SKM-1 treated with dmso at 0.1 percent for 144 hours (cell line): ENCODE measurements around the gene CEACAM1.
"Not testable (repeated sequence)": the region's sequence is repeated elsewhere in the genome, so short reads cannot be mapped to it uniquely, and the experiment has no call there.

Experiments used
- DNase-seq: peaks from one replicate; lab custom pipeline; 2025; ENCODE audit not compliant: unreplicated experiment; lab: John Stamatoyannopoulos, UW

Gene CEACAM1

GRCh38 chr19:42477933-42478332 is 50.3 kb downstream of the CEACAM1 start:
- DNase-seq, result no peak

- no peak for DNase-seq
These were observed 51.2 kb downstream of the CEACAM1 start for GRCh38 chr19:42477117-42477516.

GRCh38 chr19:42475366-42475765 is 52.9 kb downstream of the CEACAM1 start:
- no peak for DNase-seq

- DNase-seq, result no peak
These were observed 53.5 kb downstream of the CEACAM1 start for GRCh38 chr19:42474743-42475142.

- no peak for DNase-seq
These were observed 54.6 kb downstream of the CEACAM1 start for GRCh38 chr19:42473686-42474085.

- no peak for DNase-seq
These were observed 55.7 kb downstream of the CEACAM1 start for GRCh38 chr19:42472402-42473147.

- no peak for DNase-seq
These were observed 56.6 kb downstream of the CEACAM1 start for GRCh38 chr19:42471554-42472249.

- DNase-seq, result no peak
These were observed 58.7 kb downstream of the CEACAM1 start for GRCh38 chr19:42469311-42470235.

GRCh38 chr19:42468273-42468796 is 59.9 kb downstream of the CEACAM1 start:
- no peak for DNase-seq

GRCh38 chr19:42467183-42467760 is 61.0 kb downstream of the CEACAM1 start:
- no peak for DNase-seq

GRCh38 chr19:42466521-42467182 is 61.6 kb downstream of the CEACAM1 start:
- DNase-seq, result no peak

- DNase-seq, result no peak
These were observed 62.4 kb downstream of the CEACAM1 start for GRCh38 chr19:42465827-42466280.

- DNase-seq, result no peak
These were observed 66.5 kb downstream of the CEACAM1 start for GRCh38 chr19:42461700-42462324.

- DNase-seq, result not testable (repeated sequence)
These were observed 67.0 kb downstream of the CEACAM1 start for GRCh38 chr19:42461231-42461630.

GRCh38 chr19:42459926-42460325 is 68.4 kb downstream of the CEACAM1 start:
- no peak for DNase-seq
